ENCODE measurements around the gene IGFL2.

DNA sequence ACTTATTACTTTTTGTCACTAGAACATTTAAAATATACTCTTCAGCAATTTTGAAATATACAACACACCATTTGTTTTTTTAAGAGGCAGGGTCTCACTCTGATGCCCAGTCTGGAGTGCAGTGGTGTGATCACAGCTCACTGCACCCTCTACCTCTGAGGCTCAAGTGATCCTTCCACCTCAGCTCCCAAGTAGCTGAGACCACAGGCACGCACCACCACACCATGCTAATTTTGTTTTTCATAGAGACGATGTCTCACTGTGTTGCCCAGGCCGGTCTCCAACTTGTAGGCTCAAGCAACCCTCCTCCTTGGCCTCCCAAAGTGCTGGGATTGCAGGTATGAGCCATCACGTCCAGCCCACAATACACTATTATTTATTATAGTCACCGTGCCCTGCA lies 2.6 kb downstream of the IGFL2 start:
- TF ChIP-seq EZH2 (optimal IDR thresholded peaks at IDR 0.05; ENCODE audit: low read depth, low read length) (no peak), CTCF (IDR thresholded peaks at IDR 0.05; ENCODE audit: low read length) (no peak), EZH2phosphoT487 (IDR thresholded peaks at IDR 0.05; ENCODE audit: low read length) (no peak)

Measured in MM.1S (cell line).